ENCODE measurements around the gene GBA2. TPM values are rescaled to one million over a fixed set of nuclear protein-coding genes. Genes with fewer than 3 reads are reported as not detected.

Gene GBA2
- total RNA-seq, 1 donor from 2014 or later, result 95.9 TPM

DNA sequence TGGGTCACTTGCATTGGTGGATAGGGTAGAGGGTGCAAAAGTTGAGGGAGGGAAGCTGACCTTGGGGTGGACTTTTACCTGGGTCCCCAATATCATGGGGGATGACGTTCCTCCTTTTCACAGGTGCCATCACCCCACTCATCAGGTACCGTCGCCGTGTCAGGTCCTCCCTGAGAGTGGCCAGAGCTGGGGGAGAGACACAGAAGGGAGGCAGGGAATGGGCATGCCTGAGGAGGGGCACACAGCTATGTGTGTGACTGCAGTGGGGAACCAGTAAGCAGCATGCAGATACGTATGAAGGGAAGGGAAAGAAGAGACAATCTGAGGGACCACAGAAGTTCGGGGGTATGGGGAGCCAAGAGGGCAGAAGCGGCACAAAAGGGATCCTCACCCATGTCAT lies 10.1 kb downstream of the GBA2 start:
- peaks cover 14% of the 10 kb centered on the region for H3K4me1 Mint-ChIP-seq
- no peaks in the 10 kb centered on the region for H3K9me3 Mint-ChIP-seq
- no peak overlapping the region for H3K27ac Mint-ChIP-seq (ENCODE audit: unreplicated experiment)
- DNase-seq (ENCODE audit: low read depth, low spot score), result no peak
- no peaks in the 10 kb centered on the region for H3K27me3 Mint-ChIP-seq (ENCODE audit: low read depth)
- peak overlapping the region; percentile 31 for H3K4me3 Mint-ChIP-seq
- peaks cover 26% of the 10 kb centered on the region for H3K36me3 Mint-ChIP-seq (ENCODE audit: low read depth)
- no peak for TF ChIP-seq CTCF (conservative IDR thresholded peaks at IDR 0.05)

GRCh38 chr9:35738186-35738585 lies 10.8 kb downstream of the GBA2 start:
- H3K4me3 Mint-ChIP-seq, result peak overlapping the region; percentile 34
- TF ChIP-seq CTCF (conservative IDR thresholded peaks at IDR 0.05), result no peak
- no peaks in the 10 kb centered on the region for H3K27me3 Mint-ChIP-seq (ENCODE audit: low read depth)
- H3K4me1 Mint-ChIP-seq, result peaks cover 18% of the 10 kb centered on the region
- no peak for DNase-seq (ENCODE audit: low read depth, low spot score)
- no peak overlapping the region for H3K27ac Mint-ChIP-seq (ENCODE audit: unreplicated experiment)
- no peaks in the 10 kb centered on the region for H3K9me3 Mint-ChIP-seq
- H3K36me3 Mint-ChIP-seq (ENCODE audit: low read depth), result peaks cover 22% of the 10 kb centered on the region

DNA sequence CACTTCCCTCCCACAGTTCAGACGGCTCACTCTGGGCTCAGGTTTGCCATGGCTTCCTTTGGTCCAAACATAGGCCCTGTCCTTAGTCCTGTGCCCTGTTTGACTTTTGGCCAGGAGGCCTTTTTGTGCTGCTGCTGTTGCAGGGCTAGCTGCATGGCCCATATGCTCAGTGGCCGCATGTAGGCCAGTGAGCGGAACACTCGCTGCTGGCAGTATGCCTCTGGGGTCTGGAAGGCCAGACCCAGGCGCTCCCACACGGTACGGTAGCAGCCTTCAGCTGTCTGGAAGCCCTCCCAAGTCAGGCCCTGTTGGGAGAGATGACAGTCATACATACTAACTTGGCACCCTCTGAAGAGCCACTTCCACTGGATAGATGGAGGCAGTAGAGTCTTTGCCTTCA lies 11.9 kb downstream of the GBA2 start:
- no peak for DNase-seq (ENCODE audit: low read depth, low spot score)
- Mint-ChIP-seq H3K4me1 (peaks cover 23% of the 10 kb centered on the region), H3K4me3 (no peak overlapping the region), H3K27me3 (ENCODE audit: low read depth) (no peaks in the 10 kb centered on the region), H3K9me3 (no peaks in the 10 kb centered on the region), H3K36me3 (ENCODE audit: low read depth) (peaks cover 19% of the 10 kb centered on the region), H3K27ac (ENCODE audit: unreplicated experiment) (peak overlapping the region; percentile 50)
- TF ChIP-seq CTCF (conservative IDR thresholded peaks at IDR 0.05), result no peak

GRCh38 chr9:35736201-35736633 lies 12.8 kb downstream of the GBA2 start:
- TF ChIP-seq CTCF (conservative IDR thresholded peaks at IDR 0.05), result peak; percentile 77
- Mint-ChIP-seq H3K9me3 (no peaks in the 10 kb centered on the region), H3K27ac (ENCODE audit: unreplicated experiment) (peak overlapping the region; percentile 81), H3K36me3 (ENCODE audit: low read depth) (peaks cover 15% of the 10 kb centered on the region), H3K4me3 (peak overlapping the region; percentile 86), H3K4me1 (peaks cover 23% of the 10 kb centered on the region), H3K27me3 (ENCODE audit: low read depth) (no peaks in the 10 kb centered on the region)
- DNase-seq (ENCODE audit: low read depth, low spot score), result peak; percentile 60

- no peaks in the 10 kb centered on the region for H3K9me3 Mint-ChIP-seq
- no peak overlapping the region for H3K27ac Mint-ChIP-seq (ENCODE audit: unreplicated experiment)
- no peak for DNase-seq (ENCODE audit: low read depth, low spot score)
- no peaks in the 10 kb centered on the region for H3K27me3 Mint-ChIP-seq (ENCODE audit: low read depth)
- TF ChIP-seq CTCF (conservative IDR thresholded peaks at IDR 0.05), result no peak
- H3K36me3 Mint-ChIP-seq (ENCODE audit: low read depth), result peaks cover 11% of the 10 kb centered on the region
- peak overlapping the region; percentile 99 for H3K4me3 Mint-ChIP-seq
- peaks cover 23% of the 10 kb centered on the region for H3K4me1 Mint-ChIP-seq
These were observed 14.9 kb downstream of the GBA2 start for GRCh38 chr9:35734096-35734495.
